ENCODE results near the gene LIPG.
A peak's percentile ranks its signal among the peaks of the same experiment; 100 is the strongest.

The LIPG gene

DNA sequence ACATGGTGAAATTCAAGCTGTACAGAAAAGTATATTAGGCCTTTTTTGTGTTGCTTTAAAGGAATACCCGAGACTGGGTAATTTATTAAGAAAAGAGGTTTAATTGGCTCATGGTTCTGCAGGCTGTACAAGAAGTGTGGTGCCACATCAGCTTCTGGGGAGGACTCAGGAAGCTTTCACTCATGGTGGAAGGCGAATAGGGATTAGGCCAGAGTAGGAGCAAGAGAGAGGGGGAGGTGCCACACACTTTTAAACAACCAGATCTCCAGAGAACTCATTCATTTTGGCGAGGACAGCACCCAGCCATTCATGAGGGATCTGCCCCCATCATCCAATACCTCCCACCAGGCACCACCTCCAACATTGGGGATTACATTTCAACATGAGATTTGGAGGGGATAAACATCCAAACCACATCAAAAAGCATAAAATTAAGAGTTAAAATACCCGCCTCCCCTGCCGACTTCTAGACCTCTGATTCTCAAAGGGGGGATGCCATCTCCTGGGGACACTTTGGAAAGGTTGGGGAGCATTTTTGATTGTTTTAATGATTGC lies 15.1 kb upstream of the LIPG start:
- no peak for DNase-seq

DNA sequence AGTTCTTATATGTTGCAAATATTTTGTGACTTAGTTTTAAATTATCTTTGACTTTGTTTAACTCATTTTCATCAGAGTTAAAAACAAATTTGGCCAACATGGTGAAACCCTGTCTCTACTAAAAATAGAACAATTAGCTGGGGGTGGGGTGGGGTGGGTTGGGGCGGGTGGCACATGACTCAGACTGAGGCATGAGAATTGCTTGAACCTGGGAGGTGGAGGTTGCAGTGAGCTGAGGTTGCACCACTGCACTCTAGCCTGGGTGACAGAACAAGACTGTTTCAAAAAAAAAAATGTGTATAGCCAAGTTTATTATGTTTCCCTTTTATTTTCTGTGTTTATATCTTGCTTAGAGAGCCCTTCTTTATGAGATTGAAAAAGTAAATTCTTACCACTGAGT lies 14.2 kb upstream of the LIPG start:
- DNase-seq = no peak

- no peak for DNase-seq
Measured at GRCh38 chr18:49548229-49548636, 13.6 kb upstream of the LIPG start.

- DNase-seq = no peak
Measured at GRCh38 chr18:49550621-49551339, 11.1 kb upstream of the LIPG start.

GRCh38 chr18:49553003-49553402 lies 8.9 kb upstream of the LIPG start:
- no peak for DNase-seq

- no peak for DNase-seq
Measured at GRCh38 chr18:49555641-49556040, 6.2 kb upstream of the LIPG start.

DNA sequence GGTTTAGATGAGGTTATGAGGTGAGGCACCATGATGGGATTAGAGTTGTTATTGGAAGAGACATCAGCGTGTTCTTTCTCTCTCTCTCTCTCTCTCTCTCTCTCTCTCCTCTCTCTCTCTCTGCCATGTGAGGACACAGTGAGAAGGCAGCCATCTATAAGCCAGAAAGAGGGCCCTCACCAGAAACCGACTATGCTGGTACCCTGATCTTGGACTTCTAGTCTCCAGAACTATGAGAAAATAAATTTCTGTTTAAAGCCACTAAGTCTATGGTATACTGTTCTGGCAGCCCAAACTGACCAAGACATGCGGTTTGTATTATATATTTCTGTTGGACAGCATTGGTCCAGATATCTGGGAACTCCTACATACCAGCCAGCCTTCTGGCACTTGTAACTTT lies 3.5 kb upstream of the LIPG start:
- DNase-seq = no peak

GRCh38 chr18:49559326-49559931 lies 2.4 kb upstream of the LIPG start:
- DNase-seq = peak; percentile 56

GRCh38 chr18:49560277-49560623 lies 1.6 kb upstream of the LIPG start:
- no peak for DNase-seq

GRCh38 chr18:49560624-49561288 lies 1.1 kb upstream of the LIPG start:
- DNase-seq = peak; percentile 56

DNA sequence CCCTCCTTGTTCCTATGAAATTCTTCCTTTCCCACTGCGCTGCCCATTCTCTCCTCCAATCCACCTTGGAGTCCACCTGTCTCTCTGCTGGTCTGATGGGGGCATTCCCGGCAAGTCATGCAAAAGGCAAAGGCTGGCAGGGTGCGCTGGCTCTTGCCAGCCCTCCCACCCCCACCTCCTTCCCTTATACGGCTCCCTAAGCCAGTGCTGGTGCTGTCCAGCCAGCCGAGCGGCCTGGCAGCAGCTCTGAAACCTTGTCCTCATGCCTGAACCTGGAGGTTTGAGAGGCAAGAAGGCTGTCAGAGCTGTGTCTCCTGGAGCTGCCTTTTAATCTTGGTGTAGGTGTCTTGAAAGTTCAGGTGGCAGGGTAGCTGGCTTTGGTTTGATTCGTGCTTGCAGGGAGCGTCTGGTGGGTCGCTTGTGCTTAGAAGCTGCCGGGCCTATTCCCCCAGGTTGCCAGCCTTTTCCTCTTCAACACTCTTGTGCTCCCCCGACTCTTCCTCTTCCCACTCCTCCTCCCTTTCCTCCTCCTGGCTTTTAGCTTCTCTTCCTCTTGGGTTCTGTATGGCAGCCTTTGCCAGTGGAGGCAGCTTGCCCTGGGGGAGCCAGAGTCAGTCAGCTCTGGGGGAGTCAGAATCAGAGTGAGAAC lies 748 bp downstream of the LIPG start:
- no peak for DNase-seq

DNA sequence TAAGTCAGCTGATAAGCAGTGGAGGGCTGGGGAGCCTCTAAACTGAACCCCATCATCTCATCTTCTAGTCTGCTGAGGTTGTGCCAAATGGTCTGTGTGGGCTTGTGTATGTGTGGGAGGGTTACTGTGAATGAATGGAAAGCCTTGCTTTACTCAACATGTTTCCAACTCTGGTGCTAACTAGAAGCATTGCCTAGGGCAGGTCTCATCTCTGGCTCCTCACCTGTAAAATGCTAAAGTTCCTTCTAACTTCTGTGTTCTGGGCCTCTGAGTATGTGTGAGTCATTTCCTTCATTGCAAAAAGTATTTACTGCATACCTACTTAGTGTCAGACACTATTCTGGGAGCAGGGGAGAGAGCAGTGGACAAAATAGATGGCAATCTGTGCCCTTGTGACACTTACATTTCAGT lies 1.3 kb downstream of the LIPG start:
- no peak for DNase-seq

- no peak for DNase-seq
Measured at GRCh38 chr18:49563701-49564517, 2.1 kb downstream of the LIPG start.

DNA sequence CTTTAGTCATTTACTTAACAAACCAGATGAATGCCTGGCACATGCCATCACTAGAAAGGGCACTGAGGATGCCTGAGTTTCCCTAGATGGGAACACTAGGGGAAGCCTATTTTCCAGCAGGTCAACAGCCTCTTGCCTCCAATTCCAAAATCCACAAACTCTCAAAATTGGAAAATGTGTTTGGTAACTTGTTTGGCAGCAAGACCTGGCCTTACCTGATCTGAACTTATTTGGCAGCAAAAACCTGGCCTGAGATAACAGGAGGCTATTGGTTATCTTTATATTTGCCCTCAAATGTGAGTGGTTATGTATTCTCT lies 2.6 kb downstream of the LIPG start:
- no peak for DNase-seq

- DNase-seq = no peak
Measured at GRCh38 chr18:49565101-49565500, 3.2 kb downstream of the LIPG start.

- DNase-seq = peak; percentile 48
Measured at GRCh38 chr18:49565612-49566011, 3.8 kb downstream of the LIPG start.

DNA sequence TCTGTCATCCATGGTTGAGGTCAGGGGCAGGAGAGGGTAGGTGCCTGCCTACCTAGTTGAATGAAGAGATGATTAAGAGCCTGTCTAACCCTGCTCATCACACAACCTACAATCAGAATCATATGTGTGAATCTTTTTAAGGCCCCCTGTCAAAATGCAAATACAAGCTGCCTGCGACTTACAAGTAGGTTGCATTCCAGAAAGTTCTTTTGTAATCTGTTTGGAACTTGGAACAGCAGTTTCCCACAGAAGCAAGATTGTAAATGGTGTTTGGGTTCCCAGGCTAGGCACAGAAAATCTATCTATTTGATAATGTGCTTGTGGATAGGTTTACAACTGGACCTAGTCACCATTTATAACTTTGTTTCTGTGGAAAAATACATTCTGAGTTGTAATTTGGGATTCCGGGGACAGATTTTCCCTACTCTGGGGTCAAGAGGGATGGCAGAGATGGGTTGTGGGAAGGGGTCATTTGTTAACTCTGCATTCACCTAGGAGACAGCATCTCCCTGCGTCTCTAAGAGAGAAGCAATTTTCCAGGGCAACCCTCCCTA lies 4.4 kb downstream of the LIPG start:
- no peak for DNase-seq

- no peak for DNase-seq
Measured at GRCh38 chr18:49566985-49567384, 5.1 kb downstream of the LIPG start.

DNA sequence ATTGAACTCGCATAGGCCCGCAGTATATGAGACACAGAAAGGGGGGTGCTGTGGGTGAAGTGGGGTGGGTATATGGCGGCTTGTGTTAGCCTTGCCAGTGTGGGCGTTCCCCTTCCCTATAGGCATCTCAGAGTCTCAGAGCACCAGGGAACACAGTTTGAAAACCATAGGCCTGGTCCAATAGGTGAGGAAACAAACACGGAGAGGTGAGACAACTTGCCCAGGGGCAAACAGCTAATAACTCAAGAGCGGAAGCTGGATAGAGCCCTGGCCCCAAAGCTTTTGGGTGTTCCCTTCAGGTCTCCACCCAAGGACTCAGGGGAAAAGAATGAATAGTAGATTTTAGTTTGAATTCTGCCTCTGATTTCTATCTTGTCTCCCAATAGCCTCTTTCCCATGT lies 7.9 kb downstream of the LIPG start:
- no peak for DNase-seq

DNA sequence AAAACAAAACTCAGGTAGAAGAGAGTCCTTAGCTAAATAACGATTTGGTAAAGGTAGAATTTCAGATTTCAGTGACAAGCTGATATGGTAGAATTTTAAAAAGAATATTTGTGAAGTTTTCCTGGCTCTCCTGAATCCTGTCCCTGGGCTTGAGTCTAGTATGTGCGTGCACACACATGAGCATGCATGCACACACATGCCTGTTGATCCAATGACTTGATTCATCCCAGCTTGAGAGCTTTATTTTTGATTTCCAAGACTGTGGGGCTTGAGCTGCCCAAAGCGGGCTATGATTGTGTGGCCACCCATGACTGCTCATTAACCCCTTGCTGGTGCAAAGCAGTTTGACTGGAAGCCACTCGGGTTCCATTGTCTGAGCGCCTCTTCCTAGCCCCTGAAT lies 9.0 kb downstream of the LIPG start:
- no peak for DNase-seq

GRCh38 chr18:49572611-49573345 lies 10.9 kb downstream of the LIPG start:
- DNase-seq = no peak

- DNase-seq = no peak
Measured at GRCh38 chr18:49573835-49574234, 12.0 kb downstream of the LIPG start.
